NCI-H1105 treated with DMSO at 0.1 percent for 48 hours (cell line): ENCODE data around the gene SAA2.
"Not testable (repeated sequence)": the region's sequence is repeated elsewhere in the genome, so short reads cannot be mapped to it uniquely, and the experiment has no call there.

Source experiments
- DNase-seq: peaks from one replicate; lab custom pipeline; 2025; lab: John Stamatoyannopoulos, UW

SAA2 gene

GRCh38 chr11:18247191-18247581, 1.3 kb downstream of the SAA2 start:
- not testable (repeated sequence) for DNase-seq

- DNase-seq, result not testable (repeated sequence)
Measured at GRCh38 chr11:18246379-18247190, 1.9 kb downstream of the SAA2 start.

GRCh38 chr11:18245396-18245795, 3.1 kb downstream of the SAA2 start:
- no peak for DNase-seq

- DNase-seq, result peak; percentile 70
Measured at GRCh38 chr11:18243783-18244362, 4.6 kb downstream of the SAA2 start.

- DNase-seq, result no peak
Measured at GRCh38 chr11:18239655-18240054, 8.8 kb downstream of the SAA2 start.

GRCh38 chr11:18236664-18237356, 11.7 kb downstream of the SAA2 start, which contains the start of gene SAA4:
Gene SAA4, minus strand, starts transcription at chr11:18236802. Its CDS starts 876 bp downstream, at chr11:18235926.
- DNase-seq, result no peak

GRCh38 chr11:18235394-18236334, 12.8 kb downstream of the SAA2 start:
- DNase-seq, result no peak

- DNase-seq, result no peak
Measured at GRCh38 chr11:18233912-18234311, 14.6 kb downstream of the SAA2 start.

GRCh38 chr11:18230859-18231258, 17.6 kb downstream of the SAA2 start:
- DNase-seq, result no peak

GRCh38 chr11:18229501-18229900, 19.0 kb downstream of the SAA2 start:
- no peak for DNase-seq

GRCh38 chr11:18225913-18226312, 22.6 kb downstream of the SAA2 start:
- DNase-seq, result no peak

GRCh38 chr11:18223591-18224387, 24.7 kb downstream of the SAA2 start:
- no peak for DNase-seq

- DNase-seq, result no peak
Measured at GRCh38 chr11:18222814-18223421, 25.6 kb downstream of the SAA2 start.

- no peak for DNase-seq
Measured at GRCh38 chr11:18221274-18221876, 27.1 kb downstream of the SAA2 start.

- DNase-seq, result no peak
Measured at GRCh38 chr11:18209058-18209457, 39.4 kb downstream of the SAA2 start.

- no peak for DNase-seq
Measured at GRCh38 chr11:18204771-18205170, 43.7 kb downstream of the SAA2 start.

GRCh38 chr11:18204220-18204619, 44.2 kb downstream of the SAA2 start:
- DNase-seq, result no peak

GRCh38 chr11:18203723-18204122, 44.7 kb downstream of the SAA2 start:
- DNase-seq, result no peak

- not testable (repeated sequence) for DNase-seq
Measured at GRCh38 chr11:18197738-18198137, 50.7 kb downstream of the SAA2 start.

GRCh38 chr11:18196532-18196931, 51.9 kb downstream of the SAA2 start:
- no peak for DNase-seq
